Measurements from ENCODE around the gene THY1.
"Not testable (repeated sequence)": the region's sequence is repeated elsewhere in the genome, so short reads cannot be mapped to it uniquely, and the experiment has no call there.

THY1 gene

DNA sequence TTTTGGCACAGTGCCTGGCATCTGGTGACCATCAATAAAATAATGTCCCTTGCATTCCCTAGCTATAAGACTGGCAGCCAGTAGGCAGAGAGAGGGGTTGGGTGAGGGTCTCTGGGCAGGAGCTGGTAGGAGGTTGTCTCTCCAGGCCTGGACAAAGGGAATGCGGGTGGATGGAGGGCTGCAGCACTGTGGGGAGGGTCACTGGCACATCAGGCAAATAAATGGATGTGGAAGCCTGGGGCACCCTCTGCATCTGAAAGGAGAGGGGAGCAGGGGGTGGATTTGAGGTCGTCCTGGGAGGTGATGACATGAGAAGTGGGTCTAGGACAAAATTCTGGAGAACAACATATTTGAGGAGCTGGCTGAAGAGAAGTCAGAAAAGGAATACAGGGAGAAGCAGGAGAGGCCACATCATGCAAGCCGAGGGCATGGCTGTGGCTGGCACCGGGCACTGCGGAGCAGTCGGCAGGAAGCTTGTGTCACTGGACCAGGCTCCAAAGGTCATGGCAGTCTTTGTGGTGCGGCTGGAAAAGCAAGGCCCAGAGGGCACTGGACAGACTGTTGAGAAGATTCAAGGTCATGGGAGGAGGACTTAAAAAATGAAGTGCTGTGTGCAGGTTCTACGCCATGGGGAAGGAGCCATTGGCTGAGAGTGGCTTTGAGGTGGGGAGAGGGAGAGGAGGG, 36.5 kb upstream of the THY1 start:
- Histone ChIP-seq H3K4me3 (ENCODE audit: extremely low read depth, insufficient read depth, low read length, poor library complexity, severe bottlenecking) (no peak overlapping the region), H3K9me3 (ENCODE audit: control insufficient read depth, low read length) (no peaks in the 10 kb centered on the region), H3K4me1 (ENCODE audit: control insufficient read depth, insufficient read depth, low read length, poor library complexity, severe bottlenecking) (peaks cover 13% of the 10 kb centered on the region), H3K36me3 (ENCODE audit: control insufficient read depth, insufficient read depth, low read length) (no peaks in the 10 kb centered on the region), H3K27ac (ENCODE audit: low read depth, low read length, severe bottlenecking) (no peak overlapping the region)
- 91 to 94% methylated on average over 7 to 8 of the region's 8 CpGs for WGBS, 2 experiments (ENCODE audit: insufficient coverage in 2 of 2)

DNA sequence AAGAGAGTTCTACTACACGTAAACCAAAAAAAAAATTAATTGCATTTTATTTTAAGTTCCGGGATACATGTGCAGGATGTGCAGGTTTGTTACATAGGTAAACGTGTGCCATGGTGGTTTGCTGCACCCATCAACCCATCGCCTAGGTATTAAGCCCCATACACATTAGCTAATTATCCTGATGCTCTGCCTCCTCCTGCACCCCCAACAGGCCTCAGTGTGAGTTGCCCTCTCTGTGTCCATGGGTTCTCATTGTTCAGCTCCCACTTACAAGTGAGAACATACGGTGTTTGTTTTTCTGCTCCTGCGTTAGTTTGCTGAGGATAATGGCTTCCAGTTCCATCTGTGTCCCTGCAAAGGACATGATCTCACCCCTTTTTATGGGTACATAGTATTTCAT, 32.7 kb upstream of the THY1 start:
- H3K4me3 ChIP-seq (ENCODE audit: extremely low read depth, insufficient read depth, low read length, poor library complexity, severe bottlenecking); H3K9me3 ChIP-seq (ENCODE audit: control insufficient read depth, low read length); H3K27ac ChIP-seq (ENCODE audit: low read depth, low read length, severe bottlenecking); H3K36me3 ChIP-seq (ENCODE audit: control insufficient read depth, insufficient read depth, low read length): not testable (repeated sequence)
- peaks cover 10% of the 10 kb centered on the region for H3K4me1 ChIP-seq (ENCODE audit: control insufficient read depth, insufficient read depth, low read length, poor library complexity, severe bottlenecking)
- 100% methylated on average over 3 of the region's 6 CpGs; no CpG with 5 or more reads in 1 of the 2 experiments for WGBS, 2 experiments (ENCODE audit: insufficient coverage in 2 of 2)

DNA sequence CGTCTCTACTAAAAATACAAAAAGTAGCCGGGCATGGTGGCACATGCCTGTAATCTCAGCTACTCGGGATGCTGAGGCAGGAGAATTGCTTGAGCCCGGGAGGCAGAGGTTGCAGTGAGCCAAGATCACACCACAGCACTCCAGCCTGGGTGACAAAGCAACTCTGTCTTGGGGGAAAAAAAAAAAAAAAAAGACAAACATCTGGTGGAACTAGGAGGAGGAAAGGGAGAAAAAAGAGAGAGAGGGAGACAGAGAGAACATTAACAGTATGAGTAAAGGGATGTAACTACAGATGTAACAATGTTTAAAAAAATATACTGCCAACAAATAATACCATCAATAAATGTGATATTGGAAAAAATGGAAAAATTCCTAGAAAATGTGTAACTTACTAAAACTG, 32.3 kb upstream of the THY1 start:
- WGBS, 2 experiments (ENCODE audit: insufficient coverage in 2 of 2), result 80 to 97% methylated on average over 1 to 4 of the region's 4 CpGs
- not testable (repeated sequence) for H3K36me3 ChIP-seq (ENCODE audit: control insufficient read depth, insufficient read depth, low read length); H3K9me3 ChIP-seq (ENCODE audit: control insufficient read depth, low read length); H3K27ac ChIP-seq (ENCODE audit: low read depth, low read length, severe bottlenecking); H3K4me1 ChIP-seq (ENCODE audit: control insufficient read depth, insufficient read depth, low read length, poor library complexity, severe bottlenecking); H3K4me3 ChIP-seq (ENCODE audit: extremely low read depth, insufficient read depth, low read length, poor library complexity, severe bottlenecking)

DNA sequence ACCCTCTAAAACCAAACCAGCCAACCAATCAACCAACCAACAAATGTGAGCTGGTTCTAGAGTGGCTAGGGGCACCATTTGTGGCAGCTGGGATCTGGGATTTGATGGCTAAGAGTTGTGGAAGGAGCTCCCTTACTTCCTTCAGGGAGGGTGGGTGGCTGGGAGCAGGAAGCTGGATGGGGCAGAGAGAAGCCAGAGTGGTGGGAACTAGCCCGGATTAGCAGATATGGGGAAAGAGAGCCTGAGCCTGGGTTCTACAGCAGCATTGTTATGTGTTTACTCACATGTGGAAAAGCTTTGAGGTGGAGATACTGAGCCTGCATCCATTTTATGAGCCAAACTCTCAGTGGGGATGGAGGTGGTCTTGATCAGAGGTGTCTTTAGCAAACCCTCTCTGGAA, 30.9 kb upstream of the THY1 start:
- Histone ChIP-seq H3K4me1 (ENCODE audit: control insufficient read depth, insufficient read depth, low read length, poor library complexity, severe bottlenecking) (peaks cover 7% of the 10 kb centered on the region), H3K9me3 (ENCODE audit: control insufficient read depth, low read length) (no peaks in the 10 kb centered on the region), H3K27ac (ENCODE audit: low read depth, low read length, severe bottlenecking) (no peak overlapping the region), H3K36me3 (ENCODE audit: control insufficient read depth, insufficient read depth, low read length) (no peaks in the 10 kb centered on the region), H3K4me3 (ENCODE audit: extremely low read depth, insufficient read depth, low read length, poor library complexity, severe bottlenecking) (no peak overlapping the region)
- 90 to 93% methylated on average over 1 of the region's 1 CpG for WGBS, 2 experiments (ENCODE audit: insufficient coverage in 2 of 2)

DNA sequence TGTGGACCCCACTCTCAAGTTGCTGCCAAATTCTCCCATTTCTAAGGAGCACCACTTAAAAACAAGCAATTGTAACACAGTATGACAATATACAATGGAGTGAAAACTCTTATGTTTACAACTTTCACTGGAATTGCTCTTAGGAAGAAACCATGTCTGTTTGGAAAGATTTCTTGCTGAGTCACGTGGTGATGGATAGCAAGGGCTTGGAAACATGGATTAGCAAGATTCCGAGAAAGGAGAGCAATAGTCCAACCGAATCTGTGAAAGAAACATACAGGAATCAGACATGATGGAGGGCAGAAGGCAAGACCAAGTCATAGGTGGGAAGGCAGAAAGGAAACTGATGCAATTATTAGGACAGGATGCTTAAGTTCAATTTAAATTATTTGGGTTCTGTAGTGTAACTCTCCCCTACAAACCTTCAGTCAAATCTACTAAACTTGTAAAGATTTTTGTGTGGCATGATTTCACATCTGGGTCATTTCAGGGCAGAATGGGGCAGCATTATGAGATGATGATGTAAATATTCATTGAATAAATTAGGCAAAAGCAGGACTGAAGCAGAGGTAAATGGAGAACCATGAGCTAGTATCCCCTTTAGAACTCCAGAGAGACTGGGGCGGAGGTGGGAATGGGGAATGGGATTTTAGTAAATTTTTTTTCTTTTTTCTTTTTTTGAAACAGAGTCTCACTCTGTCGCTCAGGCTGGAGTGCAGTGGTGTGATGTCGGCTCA, 27.8 kb upstream of the THY1 start:
- H3K4me3 ChIP-seq (ENCODE audit: extremely low read depth, insufficient read depth, low read length, poor library complexity, severe bottlenecking), result no peak overlapping the region
- no peaks in the 10 kb centered on the region for H3K36me3 ChIP-seq (ENCODE audit: control insufficient read depth, insufficient read depth, low read length)
- peaks cover 7% of the 10 kb centered on the region for H3K4me1 ChIP-seq (ENCODE audit: control insufficient read depth, insufficient read depth, low read length, poor library complexity, severe bottlenecking)
- H3K9me3 ChIP-seq (ENCODE audit: control insufficient read depth, low read length), result no peaks in the 10 kb centered on the region
- H3K27ac ChIP-seq (ENCODE audit: low read depth, low read length, severe bottlenecking), result no peak overlapping the region
- 89 to 93% methylated on average over 4 of the region's 6 CpGs for WGBS, 2 experiments (ENCODE audit: insufficient coverage in 2 of 2)

DNA sequence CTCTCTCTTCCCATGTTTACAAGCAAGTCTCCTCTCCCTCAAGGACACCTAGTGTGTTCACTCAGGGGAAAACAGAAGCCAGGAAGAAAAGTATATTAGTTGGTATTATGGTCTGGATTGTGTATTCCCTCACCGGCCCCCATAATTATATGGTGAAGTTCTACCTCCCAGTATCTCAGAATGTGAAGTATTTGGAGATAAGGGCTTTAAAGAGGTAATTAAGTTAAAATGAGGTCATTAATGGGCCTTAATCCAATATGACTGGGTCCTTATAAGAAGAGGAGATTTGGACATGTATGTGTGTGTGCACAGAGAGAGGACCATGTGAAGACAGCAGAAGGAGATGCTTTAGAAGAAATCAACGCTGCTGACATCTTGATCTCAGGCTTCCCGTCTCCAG, 26.5 kb upstream of the THY1 start:
- WGBS, 2 experiments (ENCODE audit: insufficient coverage in 2 of 2), result 95 to 100% methylated on average over 2 to 3 of the region's 3 CpGs
- Histone ChIP-seq H3K4me1 (ENCODE audit: control insufficient read depth, insufficient read depth, low read length, poor library complexity, severe bottlenecking) (peaks cover 7% of the 10 kb centered on the region), H3K4me3 (ENCODE audit: extremely low read depth, insufficient read depth, low read length, poor library complexity, severe bottlenecking) (no peak overlapping the region), H3K36me3 (ENCODE audit: control insufficient read depth, insufficient read depth, low read length) (no peaks in the 10 kb centered on the region), H3K27ac (ENCODE audit: low read depth, low read length, severe bottlenecking) (no peak overlapping the region), H3K9me3 (ENCODE audit: control insufficient read depth, low read length) (no peaks in the 10 kb centered on the region)

DNA sequence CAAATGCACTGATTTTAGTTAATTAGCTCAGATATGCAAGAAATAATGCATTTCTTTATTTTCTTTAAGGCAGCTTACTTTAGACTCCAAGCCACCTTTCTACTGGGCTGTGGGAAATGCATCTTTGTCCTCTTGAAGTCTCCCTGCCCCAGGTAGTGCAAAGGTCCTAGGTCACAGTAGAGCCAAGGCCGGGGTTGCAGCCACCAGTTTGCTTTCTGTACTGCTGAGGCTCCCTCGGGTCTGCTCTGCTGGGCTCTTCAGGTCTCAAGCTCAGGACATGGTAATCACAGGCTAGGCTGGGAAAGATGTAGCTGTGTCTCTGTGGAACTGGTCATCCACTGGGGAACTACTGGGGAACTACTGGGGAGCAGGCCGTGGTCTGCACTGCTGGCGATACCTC, 25.4 kb upstream of the THY1 start:
- Histone ChIP-seq H3K4me1 (ENCODE audit: control insufficient read depth, insufficient read depth, low read length, poor library complexity, severe bottlenecking) (peaks cover 7% of the 10 kb centered on the region), H3K27ac (ENCODE audit: low read depth, low read length, severe bottlenecking) (no peak overlapping the region), H3K9me3 (ENCODE audit: control insufficient read depth, low read length) (no peaks in the 10 kb centered on the region), H3K36me3 (ENCODE audit: control insufficient read depth, insufficient read depth, low read length) (no peaks in the 10 kb centered on the region), H3K4me3 (ENCODE audit: extremely low read depth, insufficient read depth, low read length, poor library complexity, severe bottlenecking) (no peak overlapping the region)
- WGBS, 2 experiments (ENCODE audit: insufficient coverage in 2 of 2), result 93 to 94% methylated on average over 2 of the region's 4 CpGs

DNA sequence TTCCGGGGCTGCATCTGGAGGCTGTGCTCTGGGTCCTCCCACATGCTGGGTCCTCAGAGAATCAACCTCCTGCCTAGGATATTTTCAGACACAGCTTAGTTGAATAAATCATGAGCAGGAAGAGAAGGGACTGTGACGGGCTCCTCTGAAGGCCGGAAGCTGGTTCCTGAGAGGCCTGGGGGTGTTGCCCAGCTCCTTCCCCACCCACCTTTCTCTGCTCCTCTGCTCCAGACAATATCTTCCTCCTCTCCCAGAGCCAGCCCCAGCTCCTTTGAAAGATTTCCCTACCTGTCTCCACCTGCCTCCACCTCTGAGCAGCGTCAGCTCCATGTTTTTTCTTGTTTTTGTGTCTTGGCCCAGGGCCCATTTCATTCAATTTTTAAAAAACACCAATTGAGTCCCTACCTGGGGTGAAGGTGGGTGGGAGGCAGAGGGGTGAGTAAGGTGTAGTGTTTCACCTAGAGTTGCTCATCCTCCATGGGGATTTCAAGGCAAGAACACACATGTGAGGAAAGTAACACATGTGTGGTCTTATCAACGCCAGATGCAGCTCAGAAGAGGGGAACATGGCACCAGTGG, 24.8 kb upstream of the THY1 start:
- WGBS, 2 experiments (ENCODE audit: insufficient coverage in 2 of 2), result 92 to 94% methylated on average over 4 of the region's 5 CpGs
- H3K36me3 ChIP-seq (ENCODE audit: control insufficient read depth, insufficient read depth, low read length), result no peaks in the 10 kb centered on the region
- no peak overlapping the region for H3K27ac ChIP-seq (ENCODE audit: low read depth, low read length, severe bottlenecking)
- no peaks in the 10 kb centered on the region for H3K9me3 ChIP-seq (ENCODE audit: control insufficient read depth, low read length)
- no peak overlapping the region for H3K4me3 ChIP-seq (ENCODE audit: extremely low read depth, insufficient read depth, low read length, poor library complexity, severe bottlenecking)
- H3K4me1 ChIP-seq (ENCODE audit: control insufficient read depth, insufficient read depth, low read length, poor library complexity, severe bottlenecking), result peaks cover 7% of the 10 kb centered on the region

DNA sequence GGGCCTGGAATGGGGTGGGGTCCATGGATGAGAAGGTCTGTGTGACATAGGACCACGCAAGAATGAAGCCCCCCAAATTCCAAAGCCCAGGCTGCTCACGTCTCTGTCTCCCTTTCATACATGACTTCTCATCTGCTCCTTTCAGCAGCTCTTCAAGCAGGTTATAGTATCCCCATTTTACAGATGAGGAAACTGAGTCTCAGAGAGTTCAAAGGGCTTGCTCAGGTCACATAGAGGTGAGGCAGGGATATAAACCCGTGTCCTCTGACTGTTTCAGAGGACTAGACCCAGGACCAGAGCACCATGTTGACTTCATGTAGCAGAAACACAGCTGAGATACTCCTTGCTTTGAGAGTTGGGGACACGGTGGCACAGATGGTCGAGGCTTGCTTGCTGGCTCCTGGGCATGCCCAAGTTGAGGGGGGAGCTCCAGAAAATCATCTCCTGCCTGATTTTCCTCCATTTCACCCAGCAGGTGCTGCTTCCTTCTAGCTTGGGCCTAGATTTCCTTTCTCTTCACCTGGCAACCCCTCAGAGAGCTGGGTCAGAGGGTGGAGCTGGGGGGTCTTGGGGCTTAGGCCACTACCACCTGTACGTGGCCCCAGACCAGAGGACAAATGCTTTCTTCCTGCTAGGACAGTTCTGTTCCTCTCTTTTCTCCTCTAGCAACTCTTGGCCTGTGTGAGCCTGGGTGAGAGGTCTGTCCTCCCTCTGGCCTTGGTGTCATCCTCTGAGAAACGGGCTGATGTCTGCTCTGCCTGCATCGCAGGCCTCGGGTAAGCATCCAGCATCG, 24.1 kb upstream of the THY1 start:
- H3K36me3 ChIP-seq (ENCODE audit: control insufficient read depth, insufficient read depth, low read length), result no peaks in the 10 kb centered on the region
- no peaks in the 10 kb centered on the region for H3K9me3 ChIP-seq (ENCODE audit: control insufficient read depth, low read length)
- H3K27ac ChIP-seq (ENCODE audit: low read depth, low read length, severe bottlenecking), result no peak overlapping the region
- peaks cover 7% of the 10 kb centered on the region for H3K4me1 ChIP-seq (ENCODE audit: control insufficient read depth, insufficient read depth, low read length, poor library complexity, severe bottlenecking)
- whole genome bisulfite sequencing, 2 experiments (ENCODE audit: insufficient coverage in 2 of 2), result 87 to 92% methylated on average over 8 to 10 of the region's 10 CpGs
- no peak overlapping the region for H3K4me3 ChIP-seq (ENCODE audit: extremely low read depth, insufficient read depth, low read length, poor library complexity, severe bottlenecking)

DNA sequence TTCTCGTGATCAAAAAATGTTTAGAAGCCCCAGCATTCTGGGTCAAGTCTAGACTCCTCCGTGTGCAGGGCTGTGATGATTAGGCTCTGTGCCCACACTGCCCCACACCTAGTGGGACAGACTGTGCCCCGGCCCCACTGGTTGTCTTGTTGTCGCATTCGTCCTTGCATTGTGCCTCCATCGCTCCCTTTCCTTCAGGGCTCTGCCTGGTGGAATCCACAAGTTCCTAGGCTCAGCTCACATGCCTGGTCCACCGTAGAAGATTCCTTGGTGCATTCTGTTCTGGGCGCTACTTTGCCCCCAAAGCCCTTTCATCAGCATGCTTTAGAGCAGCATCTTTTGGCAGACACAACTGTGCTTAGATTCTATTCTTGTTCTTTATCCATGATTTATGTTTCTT, 23.5 kb upstream of the THY1 start:
- Histone ChIP-seq H3K36me3 (ENCODE audit: control insufficient read depth, insufficient read depth, low read length) (no peaks in the 10 kb centered on the region), H3K27ac (ENCODE audit: low read depth, low read length, severe bottlenecking) (no peak overlapping the region), H3K9me3 (ENCODE audit: control insufficient read depth, low read length) (no peaks in the 10 kb centered on the region), H3K4me1 (ENCODE audit: control insufficient read depth, insufficient read depth, low read length, poor library complexity, severe bottlenecking) (peaks cover 7% of the 10 kb centered on the region), H3K4me3 (ENCODE audit: extremely low read depth, insufficient read depth, low read length, poor library complexity, severe bottlenecking) (no peak overlapping the region)
- WGBS, 2 experiments (ENCODE audit: insufficient coverage in 2 of 2), result 90 to 93% methylated on average over 7 of the region's 8 CpGs

All from mesodermal cell (in vitro differentiated cells).